HG02870 (cell line): ENCODE data around the gene ITPRID1.
"Not testable (repeated sequence)": the region's sequence is repeated elsewhere in the genome, so short reads cannot be mapped to it uniquely, and the experiment has no call there.

Source experiments
- ATAC-seq: cut with Tn5 transposase; IDR thresholded peaks from one replicate; pipeline ENCODE4 v1.9.1; 2021; ENCODE audit warnings: mild to moderate bottlenecking, moderate library complexity; ENCODE audit not compliant: unreplicated experiment

ITPRID1 gene

GRCh38 chr7:31516680-31517502 is 3.0 kb downstream of the ITPRID1 start:
- ATAC-seq, result no peak

GRCh38 chr7:31517513-31517912 is 3.6 kb downstream of the ITPRID1 start:
- ATAC-seq, result no peak

- no peak for ATAC-seq
Measured at GRCh38 chr7:31518766-31519165, 4.9 kb downstream of the ITPRID1 start.

- ATAC-seq, result no peak
Measured at GRCh38 chr7:31521336-31522010, 7.6 kb downstream of the ITPRID1 start.

- ATAC-seq, result no peak
Measured at GRCh38 chr7:31526864-31527263, 13.0 kb downstream of the ITPRID1 start.

GRCh38 chr7:31529103-31529502 is 15.2 kb downstream of the ITPRID1 start:
- ATAC-seq, result no peak

- ATAC-seq, result not testable (repeated sequence)
Measured at GRCh38 chr7:31540651-31541185, 26.8 kb downstream of the ITPRID1 start.

GRCh38 chr7:31545549-31545948 is 31.7 kb downstream of the ITPRID1 start:
- ATAC-seq, result no peak

- ATAC-seq, result no peak
Measured at GRCh38 chr7:31549611-31550010, 35.7 kb downstream of the ITPRID1 start.

- ATAC-seq, result no peak
Measured at GRCh38 chr7:31550432-31550831, 36.5 kb downstream of the ITPRID1 start.

GRCh38 chr7:31553661-31554081 is 39.8 kb downstream of the ITPRID1 start:
- no peak for ATAC-seq

GRCh38 chr7:31562002-31562401 is 48.1 kb downstream of the ITPRID1 start:
- no peak for ATAC-seq

GRCh38 chr7:31563522-31563921 is 49.6 kb downstream of the ITPRID1 start:
- ATAC-seq, result no peak

- ATAC-seq, result no peak
Measured at GRCh38 chr7:31563951-31564350, 50.1 kb downstream of the ITPRID1 start.

- no peak for ATAC-seq
Measured at GRCh38 chr7:31564661-31565060, 50.8 kb downstream of the ITPRID1 start.

- ATAC-seq, result no peak
Measured at GRCh38 chr7:31569528-31569927, 55.6 kb downstream of the ITPRID1 start.

- no peak for ATAC-seq
Measured at GRCh38 chr7:31583526-31583925, 69.6 kb downstream of the ITPRID1 start.

GRCh38 chr7:31583942-31584341 is 70.1 kb downstream of the ITPRID1 start:
- ATAC-seq, result no peak

- no peak for ATAC-seq
Measured at GRCh38 chr7:31595390-31595789, 81.5 kb downstream of the ITPRID1 start.

- no peak for ATAC-seq
Measured at GRCh38 chr7:31602041-31602625, 88.2 kb downstream of the ITPRID1 start.

- ATAC-seq, result no peak
Measured at GRCh38 chr7:31603046-31603445, 89.2 kb downstream of the ITPRID1 start.

- ATAC-seq, result no peak
Measured at GRCh38 chr7:31613604-31614003, 99.7 kb downstream of the ITPRID1 start.
